GM18526 (cell line): ENCODE results near the gene RNGTT.

Source experiments
- POLR2A ChIP-seq: IDR thresholded peaks from 3 replicates; pipeline ENCODE4 v1.6.1; 2011; ENCODE audit not compliant: insufficient read length; ENCODE audit errors: extremely low read depth

The RNGTT gene

DNA sequence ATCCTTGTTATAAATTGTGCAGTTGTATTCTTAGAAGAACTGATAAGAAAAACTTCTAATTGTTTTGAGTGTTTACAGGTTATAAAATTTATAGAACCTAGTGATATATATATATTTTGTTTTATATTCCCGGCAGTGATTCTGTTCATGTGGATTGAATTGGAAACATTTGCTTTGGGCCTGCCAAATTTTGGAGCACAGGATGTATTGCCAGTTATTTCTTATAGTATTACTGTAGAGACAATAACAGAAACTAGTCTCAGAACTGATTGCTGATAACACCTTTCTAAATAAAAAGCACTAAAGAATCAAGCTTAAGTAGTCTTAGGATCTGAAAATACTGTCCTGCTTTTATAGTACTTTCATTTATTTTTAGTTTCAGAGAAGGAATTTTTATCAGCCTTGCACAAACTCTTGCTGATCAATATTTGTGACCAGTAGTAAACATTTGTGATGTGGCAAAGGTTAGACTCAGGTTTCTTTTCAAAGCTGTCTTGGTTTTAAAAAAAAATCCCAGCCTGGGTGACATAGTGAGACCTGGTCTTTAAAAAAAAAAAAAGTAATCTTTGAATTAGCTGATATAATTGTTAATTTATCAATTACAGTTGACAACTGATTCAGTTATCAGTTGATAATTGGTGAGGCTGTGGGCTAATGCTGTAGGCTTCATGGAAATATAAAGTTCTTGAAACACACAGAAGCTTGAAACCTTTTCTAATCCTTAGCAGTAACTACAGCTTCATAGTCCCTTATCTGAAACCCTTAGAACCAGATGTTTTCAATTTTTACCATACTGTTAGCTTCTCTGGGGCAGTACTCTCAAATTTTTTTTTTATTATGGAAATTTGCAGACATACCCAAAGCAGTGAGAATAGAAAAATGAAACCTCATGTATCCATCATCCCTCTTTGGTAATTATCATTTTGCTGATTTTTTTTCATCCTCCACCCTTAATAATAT lies 42.4 kb downstream of the RNGTT start:
- TF ChIP-seq POLR2A = no peak

DNA sequence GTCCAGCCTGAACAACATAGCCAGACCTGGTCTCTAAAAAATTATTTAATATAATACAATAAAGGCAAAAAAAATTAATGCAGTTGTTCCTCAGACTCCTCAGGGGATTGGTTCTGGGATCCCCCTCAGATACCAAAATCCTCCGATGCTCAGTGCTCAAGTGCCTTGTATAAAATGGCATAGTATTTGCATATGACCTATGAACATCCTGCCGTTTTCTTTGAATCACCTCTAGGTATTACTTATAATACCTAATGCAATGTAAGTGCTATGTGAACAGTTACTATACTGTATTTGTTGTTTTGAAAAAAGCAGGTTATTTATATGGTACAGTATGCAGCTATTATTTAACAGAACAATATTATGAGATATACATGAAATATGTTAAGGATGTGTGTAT lies 43.3 kb downstream of the RNGTT start:
- no peak for TF ChIP-seq POLR2A

DNA sequence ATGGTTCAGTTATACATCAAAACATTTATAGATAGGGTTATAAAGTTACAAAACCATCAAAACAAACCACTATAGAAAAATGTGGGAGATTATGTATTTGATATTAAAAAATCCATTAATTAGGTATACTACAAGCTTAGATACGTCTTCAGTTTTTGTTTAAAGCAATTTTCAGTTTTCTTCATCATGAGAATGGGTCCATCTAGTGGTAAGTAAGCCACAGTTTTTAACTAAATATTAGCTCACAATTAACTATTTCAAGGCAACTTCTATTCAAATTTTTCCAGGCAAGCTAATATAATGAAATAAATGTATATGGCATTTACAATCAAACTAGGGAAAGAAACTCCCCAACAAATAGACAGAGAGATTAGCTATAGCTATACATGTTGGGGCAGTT lies 44.4 kb downstream of the RNGTT start:
- no peak for TF ChIP-seq POLR2A

DNA sequence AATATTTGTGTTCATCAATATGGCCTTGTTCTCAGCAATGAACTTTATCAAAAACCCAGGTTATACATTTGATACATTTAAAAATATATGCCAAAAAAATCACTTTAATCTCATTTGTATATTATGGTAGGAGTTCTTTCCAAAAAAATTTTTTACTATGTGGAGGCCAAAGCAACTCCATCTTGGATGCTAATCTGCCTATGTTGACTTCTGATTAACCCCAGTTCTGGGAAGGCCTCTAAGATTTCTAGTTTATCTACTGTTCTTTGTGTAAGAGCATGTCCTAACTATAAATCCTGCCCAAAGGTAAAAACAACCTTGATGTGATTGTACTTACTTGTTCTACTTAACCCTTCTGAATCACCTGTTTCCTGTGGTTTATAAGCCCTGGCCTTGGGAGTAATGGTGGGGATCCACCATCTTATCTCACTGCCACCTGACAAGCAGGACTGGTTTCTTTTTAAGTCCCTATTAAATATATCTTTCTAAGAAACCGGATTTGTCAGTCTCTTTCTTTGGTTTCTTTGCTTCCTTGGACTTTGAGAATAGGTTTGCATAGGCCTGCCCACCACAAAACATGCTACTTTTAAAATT lies 46.7 kb downstream of the RNGTT start:
- no peak for TF ChIP-seq POLR2A

DNA sequence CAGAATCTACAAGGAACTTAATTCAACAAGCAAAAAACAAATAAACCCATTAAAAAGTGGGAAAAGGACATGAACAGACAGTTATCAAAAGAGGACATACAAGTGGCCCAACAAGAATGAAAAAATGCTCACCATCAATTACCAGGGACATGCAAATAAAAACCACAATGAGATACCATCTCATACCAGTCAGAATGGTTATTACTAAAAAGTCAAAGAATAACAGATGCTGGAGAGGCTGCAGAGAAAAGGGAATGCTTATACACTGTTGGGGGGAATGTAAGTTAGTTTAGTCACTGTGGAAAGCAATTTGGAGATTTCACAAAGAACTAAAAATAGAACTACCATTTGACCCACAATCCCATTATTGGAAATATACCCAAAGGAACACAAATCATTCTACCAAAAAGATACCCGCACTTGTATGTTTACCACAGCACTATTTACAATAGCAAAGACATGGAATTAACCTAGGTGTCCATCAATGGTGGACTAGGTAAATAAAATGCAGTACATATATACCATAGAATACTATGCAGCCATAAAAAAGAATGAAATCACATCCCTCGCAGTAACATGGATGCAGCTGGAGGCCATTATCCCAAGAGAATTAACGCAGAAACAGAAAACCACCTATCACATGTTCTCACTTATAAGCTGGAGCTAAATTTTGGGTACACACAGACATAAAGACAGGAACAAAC lies 48.4 kb downstream of the RNGTT start:
- no peak for TF ChIP-seq POLR2A

DNA sequence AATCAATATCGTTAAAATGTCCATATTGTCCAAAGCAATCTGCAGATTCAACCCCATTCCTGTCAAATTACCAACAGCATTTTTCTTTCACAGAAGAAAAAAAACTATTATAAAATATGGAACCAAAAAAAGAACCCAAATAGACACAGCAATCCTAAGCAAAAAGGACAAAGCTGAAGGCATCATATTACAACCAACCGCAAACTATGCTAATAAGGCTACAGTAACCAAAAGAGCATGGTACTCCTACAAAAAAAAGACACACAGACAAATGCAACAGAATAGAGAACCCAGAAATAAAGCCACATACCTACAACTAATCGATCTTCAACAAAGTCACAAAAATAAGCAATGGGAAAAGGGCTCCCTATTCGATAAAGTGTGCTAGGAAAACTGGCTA lies 49.2 kb downstream of the RNGTT start:
- no peak for TF ChIP-seq POLR2A

DNA sequence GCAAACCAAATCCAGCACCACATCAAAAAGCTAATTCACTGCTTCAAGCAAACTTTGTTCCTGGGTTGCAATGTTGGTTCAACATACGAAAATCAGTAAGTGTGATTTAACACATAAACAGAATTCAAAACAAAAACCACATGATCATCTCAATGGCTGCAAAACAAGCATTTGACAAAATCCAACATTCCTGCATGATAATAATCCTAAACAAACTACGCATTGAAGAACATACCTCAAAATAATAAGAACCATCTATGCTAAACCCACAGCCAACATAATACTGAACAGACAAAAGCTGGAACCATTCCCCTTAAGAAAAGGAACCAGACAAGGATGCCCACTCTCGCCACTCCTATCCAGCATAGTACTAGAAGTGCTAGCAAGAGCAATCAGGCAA lies 49.9 kb downstream of the RNGTT start:
- TF ChIP-seq POLR2A = no peak

DNA sequence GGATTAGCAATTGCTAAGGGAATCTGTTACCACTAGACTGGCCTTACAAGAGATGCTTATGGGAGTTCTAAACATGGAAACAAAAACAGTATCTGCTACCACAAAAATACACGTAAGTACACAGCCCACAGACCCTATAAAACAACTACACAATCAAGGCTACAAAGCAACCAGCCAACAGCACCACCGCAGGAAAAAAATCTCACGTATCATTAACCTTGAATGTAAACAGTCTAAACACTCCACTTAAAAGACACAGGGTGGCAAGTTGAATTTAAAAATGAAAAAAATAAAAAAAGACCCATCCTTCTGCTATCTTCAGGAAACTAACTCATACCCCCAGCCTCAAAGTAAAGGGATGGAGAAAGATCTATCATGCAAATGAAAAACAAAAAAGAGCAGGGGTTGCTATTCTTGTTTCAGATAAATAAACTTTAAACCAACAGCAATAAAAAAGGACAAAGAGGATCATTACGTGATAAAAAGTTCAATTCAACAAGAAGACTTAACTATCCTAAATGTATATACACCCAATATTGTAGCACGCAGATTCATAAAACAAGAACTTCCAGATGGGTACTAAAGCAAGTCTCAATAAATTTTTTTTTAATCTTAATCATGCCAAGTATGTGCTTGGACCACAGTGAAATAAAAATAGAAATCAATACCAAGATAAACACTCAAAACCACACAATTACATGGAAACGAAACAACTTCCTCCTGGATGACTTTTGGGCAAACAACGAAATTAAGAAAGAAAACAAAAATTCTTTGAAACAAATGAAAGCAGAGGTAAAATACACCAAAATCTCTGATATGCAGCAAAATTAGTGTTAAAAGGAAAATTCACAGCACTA lies 52.3 kb downstream of the RNGTT start:
- TF ChIP-seq POLR2A = no peak

DNA sequence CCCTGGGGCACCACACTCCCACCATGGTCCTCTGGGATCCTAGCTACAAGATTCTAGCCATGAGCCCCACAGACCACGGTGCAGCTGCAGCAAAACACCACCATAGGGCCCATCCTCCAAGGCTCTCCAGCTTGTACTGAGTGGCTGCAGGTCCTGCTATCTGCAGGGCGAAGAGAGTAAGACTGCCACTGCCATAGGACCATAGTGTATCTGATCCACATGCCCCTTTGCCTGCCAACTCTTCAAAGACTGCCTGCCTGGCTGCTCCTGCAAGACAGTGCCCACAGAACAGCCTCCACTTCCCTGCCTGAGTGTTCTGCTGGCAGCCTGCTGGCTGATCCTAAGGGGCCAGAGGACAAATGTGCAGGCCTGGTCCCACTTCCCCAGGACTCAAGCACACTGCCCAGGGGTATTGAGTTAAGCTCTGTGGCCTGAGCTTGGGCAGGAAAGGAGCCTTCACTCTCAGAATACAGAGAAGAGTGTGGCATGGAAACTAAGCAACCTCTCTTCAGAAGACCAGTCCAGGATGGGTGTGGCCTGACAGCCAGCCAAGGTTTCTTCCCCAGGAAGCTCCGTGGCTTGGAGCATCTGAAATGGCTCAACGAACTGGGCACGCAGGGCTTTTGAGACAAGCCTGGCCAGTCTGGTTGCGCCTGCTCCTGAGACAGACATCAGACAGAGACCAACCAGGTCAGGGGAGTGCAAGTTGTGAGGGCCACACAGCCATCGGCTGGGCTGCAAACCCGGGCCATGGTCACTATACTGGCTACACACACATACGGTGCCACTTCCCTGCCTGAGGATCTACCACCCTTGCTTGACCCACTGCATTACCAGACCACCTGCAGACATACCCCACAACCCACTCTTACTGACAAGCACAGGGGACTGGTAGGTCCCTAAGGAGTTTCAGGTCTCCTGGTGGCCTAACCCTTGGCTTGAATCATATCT lies 54.5 kb downstream of the RNGTT start:
- no peak for TF ChIP-seq POLR2A

DNA sequence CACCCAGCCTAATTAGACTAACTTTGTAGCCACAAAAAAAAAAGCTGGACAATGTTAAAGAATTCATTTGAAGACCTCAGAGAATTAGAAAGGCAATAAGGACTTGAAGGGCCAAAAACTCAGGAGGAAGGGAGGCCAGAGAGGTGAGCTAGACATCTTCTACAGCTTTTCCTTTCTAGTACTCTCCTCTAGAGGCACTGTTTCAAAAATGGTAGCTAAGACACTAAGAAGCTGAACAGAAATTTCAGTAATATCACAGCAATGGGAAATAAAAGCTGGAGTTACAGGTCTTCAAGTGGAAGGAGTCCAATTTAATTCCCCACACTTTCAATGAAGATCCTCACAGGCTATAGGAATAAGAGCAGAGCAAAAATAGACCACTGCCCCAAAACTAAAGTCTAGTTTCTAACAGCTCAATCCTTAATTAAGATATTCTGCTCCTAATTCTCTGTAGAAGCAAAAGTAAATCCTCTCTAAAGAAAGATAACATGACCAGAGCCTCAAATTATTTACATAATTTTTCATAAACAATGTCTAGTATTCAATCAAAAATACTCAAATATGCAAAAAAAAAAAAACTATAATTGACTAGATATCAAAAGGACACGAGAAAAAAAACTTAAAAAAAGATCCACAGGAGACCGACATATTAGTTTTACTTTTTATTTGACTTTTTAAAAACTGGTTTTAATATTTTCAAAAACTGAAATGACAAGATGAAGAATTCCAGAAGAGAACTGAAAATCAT lies 63.7 kb downstream of the RNGTT start:
- TF ChIP-seq POLR2A = no peak

DNA sequence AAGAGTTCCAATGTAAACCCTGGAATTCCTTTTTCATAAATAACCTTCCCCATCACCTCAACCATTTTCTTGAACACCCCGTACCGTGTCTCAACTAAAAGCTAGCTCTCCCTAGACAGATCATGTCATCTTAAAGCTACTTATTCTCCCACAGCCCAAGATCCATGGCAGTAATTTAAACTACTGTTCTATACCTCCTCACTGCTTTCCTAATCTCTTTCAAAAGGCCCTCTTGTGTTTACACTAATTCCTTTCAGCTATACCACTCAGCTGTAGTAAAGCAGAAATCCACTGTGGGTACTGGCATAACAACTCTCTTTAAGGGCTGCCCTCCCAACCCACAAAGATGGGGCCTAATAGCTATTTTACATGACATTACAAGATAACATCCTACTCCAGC lies 67.5 kb downstream of the RNGTT start:
- no peak for TF ChIP-seq POLR2A

DNA sequence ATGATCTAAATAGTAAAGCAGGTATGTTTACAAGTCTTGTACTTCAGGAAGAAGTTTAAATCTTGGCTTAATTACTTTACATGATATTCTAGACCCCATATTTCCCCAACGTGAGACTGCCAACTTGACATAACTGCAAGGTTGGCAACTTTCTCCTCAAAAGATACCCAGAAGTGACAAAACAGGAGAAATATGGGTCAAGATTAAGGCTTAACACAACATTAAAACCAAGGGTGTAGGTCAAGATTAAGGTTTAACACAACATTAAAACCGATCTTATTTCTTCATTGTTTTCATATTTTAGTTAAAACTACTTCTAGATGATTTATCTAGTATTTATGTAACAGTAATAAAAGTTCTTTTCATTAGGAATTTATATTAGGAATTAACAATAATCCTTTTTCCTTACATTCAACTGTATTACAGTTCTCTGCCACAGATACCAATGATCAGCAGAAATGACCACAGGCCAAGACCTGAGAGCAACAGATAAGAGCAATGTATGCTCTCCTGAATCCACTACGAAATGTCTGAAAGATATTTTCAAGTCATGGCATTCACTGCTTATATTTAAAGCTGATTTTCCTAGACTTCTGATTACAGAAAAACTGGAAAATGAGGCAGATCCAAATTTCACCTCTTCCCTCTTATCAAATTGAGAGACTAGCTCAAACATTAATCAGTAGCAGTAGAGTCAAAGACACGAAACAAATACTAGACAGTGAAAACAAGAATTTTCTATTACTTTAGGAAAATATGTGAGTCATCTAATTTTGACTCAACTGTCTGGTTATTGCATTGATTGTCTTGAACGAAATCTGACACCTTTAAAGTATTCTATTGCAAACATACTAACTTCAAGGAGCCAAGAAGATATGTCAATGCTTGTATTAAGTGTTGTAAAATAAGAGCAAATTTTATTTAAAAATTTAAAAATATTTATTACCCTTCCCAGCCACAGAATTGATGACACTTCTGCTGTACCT lies 72.3 kb downstream of the RNGTT start:
- TF ChIP-seq POLR2A = no peak
